H9 (cell line): ENCODE data around the gene FAM204A. TPM values are rescaled to one million over a fixed set of nuclear protein-coding genes. Genes with fewer than 3 reads are reported as not detected.

ENCODE experiments used
- DNase-seq: peaks from one replicate; pipeline ENCODE4 v3.0.0-alpha.2; 2017
- H2AFZ ChIP-seq: one replicate; pipeline ENCODE4 v1.6.1; 2013; ENCODE audit warnings: mild to moderate bottlenecking, low read length, control low read depth, moderate library complexity
- H2AK5ac ChIP-seq: 2 replicates; pipeline ENCODE4 v1.6.1; 2013; ENCODE audit warnings: low read length, control low read depth, mixed read lengths; ENCODE audit not compliant: insufficient read length
- H2BK120ac ChIP-seq: one replicate; pipeline ENCODE4 v1.6.1; 2013; ENCODE audit warnings: low read depth, mild to moderate bottlenecking, low read length, control low read depth, inconsistent platforms; ENCODE audit not compliant: poor library complexity, severe bottlenecking
- H2BK12ac ChIP-seq: 2 replicates; pipeline ENCODE4 v1.6.1; 2013; ENCODE audit warnings: low read length, control low read depth, mixed read lengths, low read depth; ENCODE audit not compliant: insufficient read length
- H2BK15ac ChIP-seq: 2 replicates; pipeline ENCODE4 v1.6.1; 2013; ENCODE audit warnings: low read depth, low read length, control low read depth
- H2BK20ac ChIP-seq: one replicate; pipeline ENCODE4 v1.6.1; 2013; ENCODE audit warnings: low read depth, mild to moderate bottlenecking, low read length, control low read depth, inconsistent platforms; ENCODE audit not compliant: poor library complexity, severe bottlenecking
- H2BK5ac ChIP-seq: 2 replicates; pipeline ENCODE4 v1.6.1; 2013; ENCODE audit warnings: low read length, control low read depth, mixed read lengths; ENCODE audit not compliant: insufficient read length
- H3K14ac ChIP-seq: 2 replicates; pipeline ENCODE4 v1.6.1; 2013; ENCODE audit warnings: low read length, control low read depth; ENCODE audit not compliant: insufficient read depth
- H3K18ac ChIP-seq: 2 replicates; pipeline ENCODE4 v1.6.1; 2013; ENCODE audit warnings: low read depth, mild to moderate bottlenecking, mixed read lengths, low read length, control low read depth; ENCODE audit not compliant: insufficient read length
- H3K23ac ChIP-seq: 2 replicates; pipeline ENCODE4 v1.6.1; 2013; ENCODE audit warnings: low read length, control low read depth, mixed read lengths, low read depth; ENCODE audit not compliant: insufficient read length
- H3K23me2 ChIP-seq: 2 replicates; pipeline ENCODE4 v1.6.1; 2013; ENCODE audit warnings: low read depth, mild to moderate bottlenecking, mixed read lengths, low read length, control low read depth; ENCODE audit not compliant: insufficient read length, poor library complexity, severe bottlenecking
- H3K27ac ChIP-seq: 2 replicates; pipeline ENCODE4 v1.5.1; 2013; ENCODE audit warnings: low read length, control low read depth, mixed read lengths, low read depth; ENCODE audit not compliant: insufficient read length
- H3K27me3 ChIP-seq: 2 replicates; pipeline ENCODE4 v1.6.1; 2013; ENCODE audit warnings: low read length, control low read depth, inconsistent platforms; ENCODE audit not compliant: insufficient read depth
- H3K4ac ChIP-seq: 2 replicates; pipeline ENCODE4 v1.6.1; 2013; ENCODE audit warnings: low read depth, mild to moderate bottlenecking, control low read depth, inconsistent platforms, low read length, moderate library complexity
- H3K4me1 ChIP-seq: 2 replicates; pipeline ENCODE4 v1.6.1; 2013; ENCODE audit warnings: low read length, control low read depth, inconsistent platforms; ENCODE audit not compliant: insufficient read depth
- H3K4me2 ChIP-seq: 2 replicates; pipeline ENCODE4 v1.6.1; 2013; ENCODE audit warnings: low read length, control low read depth, mixed read lengths; ENCODE audit not compliant: insufficient read length, insufficient read depth
- H3K56ac ChIP-seq: 2 replicates; pipeline ENCODE4 v1.6.1; 2013; ENCODE audit warnings: low read depth, mild to moderate bottlenecking, mixed read lengths, low read length, control low read depth; ENCODE audit not compliant: insufficient read length
- H3K79me1 ChIP-seq: 2 replicates; pipeline ENCODE4 v1.6.1; 2013; ENCODE audit warnings: low read depth, mild to moderate bottlenecking, moderate library complexity, low read length, control low read depth, inconsistent platforms; ENCODE audit not compliant: insufficient read depth, poor library complexity, severe bottlenecking
- H3K79me2 ChIP-seq: 2 replicates; pipeline ENCODE4 v1.6.1; 2013; ENCODE audit warnings: low read length, control low read depth, inconsistent platforms; ENCODE audit not compliant: insufficient read depth
- H3K9ac ChIP-seq: 2 replicates; pipeline ENCODE4 v1.6.1; 2013; ENCODE audit warnings: low read length, control low read depth, mixed read lengths; ENCODE audit not compliant: insufficient read length; ENCODE audit errors: extremely low read depth
- H3K9me3 ChIP-seq: one replicate; pipeline ENCODE4 v1.6.1; 2013; ENCODE audit warnings: low read depth, low read length, inconsistent platforms; ENCODE audit not compliant: control insufficient read depth
- H3T11ph ChIP-seq: one replicate; pipeline ENCODE4 v1.6.1; 2013; ENCODE audit warnings: mild to moderate bottlenecking, low read length, control low read depth, inconsistent platforms
- H4K20me1 ChIP-seq: one replicate; pipeline ENCODE4 v1.6.1; 2013; ENCODE audit not compliant: control insufficient read depth, insufficient read length, insufficient read depth
- H4K5ac ChIP-seq: 2 replicates; pipeline ENCODE4 v1.6.1; 2013; ENCODE audit warnings: low read depth, mild to moderate bottlenecking, mixed read lengths, low read length, control low read depth; ENCODE audit not compliant: insufficient read length
- H4K8ac ChIP-seq: replicated peaks from 2 replicates; pipeline ENCODE4 v1.6.1; 2013; ENCODE audit warnings: low read length, control low read depth, mixed read lengths, low read depth; ENCODE audit not compliant: insufficient read length
- H4K91ac ChIP-seq: 2 replicates; pipeline ENCODE4 v1.6.1; 2013; ENCODE audit warnings: low read depth, mild to moderate bottlenecking, moderate library complexity, mixed read lengths, low read length, control low read depth; ENCODE audit not compliant: insufficient read length
- H3K27ac Mint-ChIP-seq, 3 experiments: 2 replicates in 2 of 3; 3 replicates in 1 of 3; pipeline ENCODE4 v1.8.0; 2020 to 2021; ENCODE audit warnings: mixed read lengths in 3 of 3, mild to moderate bottlenecking in 1 of 3, moderate library complexity in 1 of 3
- H3K27me3 Mint-ChIP-seq: 2 replicates; pipeline ENCODE4 v1.8.0; 2021; ENCODE audit warnings: low read depth, mild to moderate bottlenecking, moderate library complexity, mixed read lengths
- H3K36me3 Mint-ChIP-seq, 3 experiments: 2 replicates in 2 of 3; 3 replicates in 1 of 3; pipeline ENCODE4 v1.8.0; 2020 to 2021; ENCODE audit warnings: low read depth in 3 of 3, mixed read lengths in 3 of 3; ENCODE audit not compliant: insufficient read depth in 1 of 3
- H3K4me1 Mint-ChIP-seq, 2 experiments: 2 replicates each; pipeline ENCODE4 v1.8.0; 2020; ENCODE audit warnings: mixed read lengths in 2 of 2
- H3K4me3 Mint-ChIP-seq, 2 experiments: 2 replicates in 1 of 2; 3 replicates in 1 of 2; pipeline ENCODE4 v1.8.0; 2020 to 2021; ENCODE audit warnings: mild to moderate bottlenecking in 2 of 2, mixed read lengths in 2 of 2, moderate library complexity in 1 of 2
- H3K9me3 Mint-ChIP-seq, 2 experiments: 2 replicates in 1 of 2; 3 replicates in 1 of 2; pipeline ENCODE4 v1.8.0; 2020; ENCODE audit warnings: mild to moderate bottlenecking in 2 of 2, mixed read lengths in 2 of 2, moderate library complexity in 1 of 2
- WGBS: extraction: QIAGEN DNeasy Blood & Tissue Kit; methylation state at CpG from one replicate; pipeline ENCODE4 v1.1.7; 2013; ENCODE audit warnings: missing lambda C conversion rate, low lambda C conversion rate, mixed read lengths; ENCODE audit not compliant: insufficient read length; ENCODE audit errors: extremely low coverage; 5-methylcytosine and 5-hydroxymethylcytosine counted together
- total RNA-seq: library from RNA; stranded (reverse); gene quantifications from 2 replicates; pipeline ENCODE4 v1.2.1, GENCODE V29; 2021
- TF ChIP-seq, protein P1 (sequence below): fragments of 200-600 bp; sonication (generic); conservative IDR thresholded peaks from 3 replicates; pipeline ENCODE4 v1.8.0; 2021; ENCODE audit warnings: antibody characterized with exemption, mild to moderate bottlenecking

The FAM204A gene
- total RNA-seq, 1 experiment from 2014 or later, result 42.5 TPM

DNA sequence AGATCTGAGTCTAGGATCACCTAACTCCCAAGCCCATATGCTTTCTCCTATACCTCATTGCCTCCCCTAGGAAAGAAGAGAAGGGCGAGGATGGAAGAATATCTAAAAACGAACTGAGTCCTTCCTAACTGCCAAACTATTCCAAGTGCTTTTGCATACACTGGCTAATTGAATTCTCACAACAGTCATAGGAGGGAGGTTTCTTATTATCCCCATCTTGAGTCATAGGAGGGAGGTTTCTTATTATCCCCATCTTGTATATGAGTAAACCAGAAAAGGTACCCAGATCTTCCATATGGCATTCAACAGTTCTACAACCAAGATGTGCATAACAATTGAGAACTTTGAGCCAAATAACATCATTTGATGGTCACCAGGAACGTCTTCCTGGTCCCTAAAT is 13.1 kb upstream of the FAM204A start:
- H3K36me3 Mint-ChIP-seq, result no peaks in the 10 kb centered on the region
- no peak overlapping the region for H4K8ac ChIP-seq
- H3K4me1 ChIP-seq, result no peaks in the 10 kb centered on the region
- H3K56ac ChIP-seq, result no peak overlapping the region
- no peak overlapping the region for H3K9ac ChIP-seq
- no peaks in the 10 kb centered on the region for H3K79me1 ChIP-seq
- no peaks in the 10 kb centered on the region for H4K20me1 ChIP-seq
- no peak overlapping the region for H3K27ac ChIP-seq
- H3K27ac Mint-ChIP-seq, result no peak overlapping the region
- no peak overlapping the region for H3T11ph ChIP-seq
- H3K27me3 Mint-ChIP-seq, result peaks cover 7% of the 10 kb centered on the region
- H3K9me3 Mint-ChIP-seq, result no peaks in the 10 kb centered on the region
- H3K18ac ChIP-seq, result no peak overlapping the region
- H3K4me3 Mint-ChIP-seq, result no peak overlapping the region
- H3K79me2 ChIP-seq, result no peaks in the 10 kb centered on the region
- no peaks in the 10 kb centered on the region for H3K4me1 Mint-ChIP-seq
- no peak overlapping the region for H4K5ac ChIP-seq
- H2BK15ac ChIP-seq, result no peak overlapping the region
- H3K4ac ChIP-seq, result no peak overlapping the region
- TF ChIP-seq, protein P1, sequence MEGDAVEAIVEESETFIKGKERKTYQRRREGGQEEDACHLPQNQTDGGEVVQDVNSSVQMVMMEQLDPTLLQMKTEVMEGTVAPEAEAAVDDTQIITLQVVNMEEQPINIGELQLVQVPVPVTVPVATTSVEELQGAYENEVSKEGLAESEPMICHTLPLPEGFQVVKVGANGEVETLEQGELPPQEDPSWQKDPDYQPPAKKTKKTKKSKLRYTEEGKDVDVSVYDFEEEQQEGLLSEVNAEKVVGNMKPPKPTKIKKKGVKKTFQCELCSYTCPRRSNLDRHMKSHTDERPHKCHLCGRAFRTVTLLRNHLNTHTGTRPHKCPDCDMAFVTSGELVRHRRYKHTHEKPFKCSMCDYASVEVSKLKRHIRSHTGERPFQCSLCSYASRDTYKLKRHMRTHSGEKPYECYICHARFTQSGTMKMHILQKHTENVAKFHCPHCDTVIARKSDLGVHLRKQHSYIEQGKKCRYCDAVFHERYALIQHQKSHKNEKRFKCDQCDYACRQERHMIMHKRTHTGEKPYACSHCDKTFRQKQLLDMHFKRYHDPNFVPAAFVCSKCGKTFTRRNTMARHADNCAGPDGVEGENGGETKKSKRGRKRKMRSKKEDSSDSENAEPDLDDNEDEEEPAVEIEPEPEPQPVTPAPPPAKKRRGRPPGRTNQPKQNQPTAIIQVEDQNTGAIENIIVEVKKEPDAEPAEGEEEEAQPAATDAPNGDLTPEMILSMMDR, result no peak
- no peak for DNase-seq
- no peak overlapping the region for H2BK5ac ChIP-seq
- no peak overlapping the region for H3K14ac ChIP-seq
- H4K91ac ChIP-seq, result no peak overlapping the region
- H3K23ac ChIP-seq, result no peak overlapping the region
- H3K27me3 ChIP-seq, result no peaks in the 10 kb centered on the region
- no peak overlapping the region for H2BK12ac ChIP-seq
- no peaks in the 10 kb centered on the region for H3K23me2 ChIP-seq
- no peak overlapping the region for H2AK5ac ChIP-seq
- no peak overlapping the region for H3K4me2 ChIP-seq
- no CpG with 5 or more reads among the region's 3 CpGs for WGBS
- H2BK20ac ChIP-seq, result no peak overlapping the region
- no peak overlapping the region for H2BK120ac ChIP-seq
- H2AFZ ChIP-seq, result no peak overlapping the region
- H3K9me3 ChIP-seq, result no peaks in the 10 kb centered on the region
